Smooth muscle cell (in vitro differentiated cells): ENCODE measurements around the gene IVL. TPM values are rescaled to one million over a fixed set of nuclear protein-coding genes. Genes with fewer than 3 reads are reported as not detected.

Experiments used
- DNase-seq: peaks from one replicate; lab custom pipeline; 2025; ENCODE audit not compliant: unreplicated experiment; lab: John Stamatoyannopoulos, UW
- H2AFZ ChIP-seq: fragments of 200-600 bp; sonication (generic); 2 replicates; pipeline ENCODE4 v1.6.0; 2016; ENCODE audit warnings: antibody characterized with exemption, low read depth, mild to moderate bottlenecking
- H3F3A ChIP-seq: fragments of 200-600 bp; sonication (generic); 2 replicates; pipeline ENCODE4 v1.6.0; 2017; ENCODE audit warnings: antibody characterized with exemption, low read depth
- H3K27ac ChIP-seq: fragments of 200-600 bp; sonication (generic); 2 replicates; pipeline ENCODE4 v1.5.1; 2016; ENCODE audit warnings: low read depth, mild to moderate bottlenecking
- H3K27me3 ChIP-seq: fragments of 200-600 bp; sonication (generic); 2 replicates; pipeline ENCODE4 v1.6.1; 2016; ENCODE audit warnings: low read depth, mild to moderate bottlenecking
- H3K36me3 ChIP-seq: fragments of 200-600 bp; sonication (generic); 2 replicates; pipeline ENCODE4 v1.5.1; 2016; ENCODE audit warnings: low read depth
- H3K4me1 ChIP-seq: fragments of 200-600 bp; sonication (generic); 2 replicates; pipeline ENCODE4 v1.5.1; 2016; ENCODE audit warnings: low read depth
- H3K4me2 ChIP-seq: fragments of 200-600 bp; sonication (generic); 2 replicates; pipeline ENCODE4 v1.6.0; 2016; ENCODE audit warnings: mild to moderate bottlenecking
- H3K4me3 ChIP-seq: fragments of 200-600 bp; sonication (generic); 2 replicates; pipeline ENCODE4 v1.5.1; 2016; ENCODE audit warnings: mild to moderate bottlenecking
- H3K79me2 ChIP-seq: fragments of 200-600 bp; sonication (generic); 2 replicates; pipeline ENCODE4 v1.6.0; 2016; ENCODE audit warnings: low read depth, mild to moderate bottlenecking
- H3K9ac ChIP-seq: fragments of 200-600 bp; sonication (generic); 2 replicates; pipeline ENCODE4 v1.6.0; 2016; ENCODE audit warnings: low read depth
- H3K9me3 ChIP-seq: fragments of 200-600 bp; sonication (generic); replicated peaks from 2 replicates; pipeline ENCODE4 v1.5.1; 2016; ENCODE audit warnings: low read depth
- H4K20me1 ChIP-seq: fragments of 200-600 bp; sonication (generic); 2 replicates; pipeline ENCODE4 v1.6.0; 2016; ENCODE audit warnings: low read depth
- CTCF ChIP-seq: fragments of 200-600 bp; sonication (generic); IDR thresholded peaks from 2 replicates; pipeline ENCODE4 v1.5.1; 2017; ENCODE audit warnings: borderline replicate concordance, mild to moderate bottlenecking, antibody characterized with exemption; ENCODE audit not compliant: insufficient read depth, poor library complexity, severe bottlenecking
- WGBS: methylation state at CpG from one replicate; pipeline ENCODE4 v1.1.7; 2016; ENCODE audit warnings: low lambda C conversion rate; 5-methylcytosine and 5-hydroxymethylcytosine counted together
- polyA plus RNA-seq: library from polyadenylated mRNA; unstranded; fragments of >200 nt; fragmentation: Nextera tagmentation; extraction: Ambion mirVana; gene quantifications from 2 replicates; pipeline ENCODE4 v1.2.1, GENCODE V29; 2016
- total RNA-seq: library from RNA; depleted of rRNA; stranded (reverse); fragments of >200 nt; gene quantifications from 2 replicates; pipeline ENCODE4 v1.2.3, GENCODE V29; 2014

IVL gene
- total and polyA plus RNA-seq, 2 experiments from 2014 or later, result 0.47 to 0.67 TPM

GRCh38 chr1:152870831-152871730, 37.3 kb upstream of the IVL start:
- Histone ChIP-seq H3K27me3 (no peaks in the 10 kb centered on the region), H3K4me3 (no peak overlapping the region), H3K4me1 (no peaks in the 10 kb centered on the region), H3K79me2 (no peaks in the 10 kb centered on the region), H3K9ac (no peak overlapping the region), H3F3A (no peaks in the 10 kb centered on the region), H4K20me1 (no peaks in the 10 kb centered on the region), H3K36me3 (no peaks in the 10 kb centered on the region), H3K9me3 (no peaks in the 10 kb centered on the region), H2AFZ (no peak overlapping the region), H3K4me2 (no peak overlapping the region), H3K27ac (no peak overlapping the region)
- no peak for TF ChIP-seq CTCF
- WGBS, result 51% methylated on average over 17 of the region's 17 CpGs
- no peak for DNase-seq

GRCh38 chr1:152871731-152872126, 36.6 kb upstream of the IVL start:
- WGBS, result 64% methylated on average over 6 of the region's 6 CpGs
- Histone ChIP-seq H3K4me1 (no peaks in the 10 kb centered on the region), H3K79me2 (no peaks in the 10 kb centered on the region), H3K27me3 (no peaks in the 10 kb centered on the region), H3K4me2 (no peak overlapping the region), H3F3A (no peaks in the 10 kb centered on the region), H4K20me1 (no peaks in the 10 kb centered on the region), H3K9ac (no peak overlapping the region), H3K27ac (no peak overlapping the region), H2AFZ (no peak overlapping the region), H3K36me3 (no peaks in the 10 kb centered on the region), H3K4me3 (no peak overlapping the region), H3K9me3 (no peaks in the 10 kb centered on the region)
- DNase-seq, result no peak
- no peak for TF ChIP-seq CTCF

- H3K79me2 ChIP-seq, result no peaks in the 10 kb centered on the region
- H3K4me1 ChIP-seq, result no peaks in the 10 kb centered on the region
- H3K27ac ChIP-seq, result no peak overlapping the region
- H3K4me3 ChIP-seq, result no peak overlapping the region
- no peak for DNase-seq
- H3K4me2 ChIP-seq, result no peak overlapping the region
- H2AFZ ChIP-seq, result no peak overlapping the region
- H3K9ac ChIP-seq, result no peak overlapping the region
- no peaks in the 10 kb centered on the region for H3K36me3 ChIP-seq
- H3K9me3 ChIP-seq, result no peaks in the 10 kb centered on the region
- no peaks in the 10 kb centered on the region for H4K20me1 ChIP-seq
- H3F3A ChIP-seq, result no peaks in the 10 kb centered on the region
- TF ChIP-seq CTCF, result no peak
- H3K27me3 ChIP-seq, result no peaks in the 10 kb centered on the region
Observed at GRCh38 chr1:152873495-152873894, 34.9 kb upstream of the IVL start.

DNA sequence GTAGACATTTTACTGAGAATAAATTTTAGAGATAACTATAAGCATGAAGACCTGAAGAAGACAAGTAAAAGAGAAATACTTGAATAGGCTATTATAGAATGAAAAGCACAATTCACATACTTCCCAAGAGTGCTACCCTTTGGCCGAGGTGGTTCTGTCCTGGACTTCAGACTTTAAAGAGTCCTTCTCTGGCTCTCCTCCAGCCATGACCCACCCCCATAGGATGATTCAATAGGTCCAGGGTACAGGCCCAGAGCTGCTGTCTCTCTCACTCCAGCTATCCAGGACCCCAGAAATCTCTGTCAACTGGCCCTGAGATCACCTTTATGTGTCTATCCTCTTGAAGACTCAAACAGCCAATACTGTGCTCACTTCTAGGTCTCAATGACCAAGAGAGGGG, 31.5 kb upstream of the IVL start:
- Histone ChIP-seq H3K4me2 (no peak overlapping the region), H3K27me3 (no peaks in the 10 kb centered on the region), H3K4me3 (no peak overlapping the region), H3K4me1 (no peaks in the 10 kb centered on the region), H3K36me3 (no peaks in the 10 kb centered on the region), H3K9me3 (no peaks in the 10 kb centered on the region), H3K79me2 (no peaks in the 10 kb centered on the region), H2AFZ (no peak overlapping the region), H3K27ac (no peak overlapping the region), H4K20me1 (no peaks in the 10 kb centered on the region), H3F3A (no peaks in the 10 kb centered on the region), H3K9ac (no peak overlapping the region)
- WGBS, result 42% methylated on average over 1 of the region's 1 CpG
- no peak for TF ChIP-seq CTCF
- DNase-seq, result no peak
